Chondrocyte (in vitro differentiated cells): ENCODE results near the gene TRAK1. TPM values are rescaled to one million over a fixed set of nuclear protein-coding genes. Genes with fewer than 3 reads are reported as not detected.

ENCODE experiments used
- DNase-seq: peaks from one replicate; pipeline ENCODE4 v3.0.0; 2021; ENCODE audit warnings: mixed read lengths, low spot score
- H3K27ac Mint-ChIP-seq: one replicate; pipeline ENCODE4 v1.8.0; 2021; ENCODE audit warnings: mild to moderate bottlenecking, moderate library complexity, mixed read lengths; ENCODE audit not compliant: unreplicated experiment
- H3K27me3 Mint-ChIP-seq: 2 replicates; pipeline ENCODE4 v1.8.0; 2021; ENCODE audit warnings: low read depth, mixed read lengths
- H3K36me3 Mint-ChIP-seq: 2 replicates; pipeline ENCODE4 v1.8.0; 2021; ENCODE audit warnings: low read depth, mixed read lengths
- H3K4me1 Mint-ChIP-seq: 2 replicates; pipeline ENCODE4 v1.8.0; 2021; ENCODE audit warnings: low read depth, mild to moderate bottlenecking, mixed read lengths
- H3K4me3 Mint-ChIP-seq: one replicate; pipeline ENCODE4 v1.8.0; 2021; ENCODE audit warnings: mild to moderate bottlenecking, moderate library complexity, mixed read lengths; ENCODE audit not compliant: unreplicated experiment
- H3K9me3 Mint-ChIP-seq: 2 replicates; pipeline ENCODE4 v1.8.0; 2021; ENCODE audit warnings: low read depth, mixed read lengths
- CTCF ChIP-seq: fragments of 200-600 bp; sonication (generic); IDR thresholded peaks from 2 replicates; pipeline ENCODE4 v1.5.0; 2021; ENCODE audit warnings: antibody characterized with exemption, mild to moderate bottlenecking, moderate library complexity
- total RNA-seq: library from RNA; stranded (reverse); gene quantifications from 3 replicates; pipeline ENCODE4 v1.2.1, GENCODE V29; 2021

TRAK1 gene
- total RNA-seq, 1 donor from 2014 or later: 53.7 TPM

- no peak for TF ChIP-seq CTCF
- Mint-ChIP-seq H3K27ac (peak overlapping the region; percentile 96), H3K36me3 (no peaks in the 10 kb centered on the region), H3K27me3 (no peaks in the 10 kb centered on the region), H3K9me3 (no peaks in the 10 kb centered on the region), H3K4me1 (peaks cover 81% of the 10 kb centered on the region), H3K4me3 (no peak overlapping the region)
- DNase-seq: no peak
Observed at GRCh38 chr3:42070089-42070488, 21.1 kb upstream of the TRAK1 start.

- Mint-ChIP-seq H3K9me3 (no peaks in the 10 kb centered on the region), H3K4me3 (no peak overlapping the region), H3K27me3 (no peaks in the 10 kb centered on the region), H3K36me3 (no peaks in the 10 kb centered on the region), H3K4me1 (peaks cover 81% of the 10 kb centered on the region), H3K27ac (peak overlapping the region; percentile 96)
- no peak for DNase-seq
- no peak for TF ChIP-seq CTCF
Observed at GRCh38 chr3:42070524-42070923, 20.6 kb upstream of the TRAK1 start.

GRCh38 chr3:42071904-42072812, 19.0 kb upstream of the TRAK1 start:
- Mint-ChIP-seq H3K4me3 (peak overlapping the region; percentile 70), H3K36me3 (no peaks in the 10 kb centered on the region), H3K9me3 (no peaks in the 10 kb centered on the region), H3K27ac (peak overlapping the region; percentile 96), H3K4me1 (peaks cover 69% of the 10 kb centered on the region), H3K27me3 (no peaks in the 10 kb centered on the region)
- DNase-seq: no peak
- TF ChIP-seq CTCF: peak; percentile 49

- H3K36me3 Mint-ChIP-seq: peaks cover 2% of the 10 kb centered on the region
- H3K27ac Mint-ChIP-seq: peak overlapping the region; percentile 96
- no peaks in the 10 kb centered on the region for H3K27me3 Mint-ChIP-seq
- peaks cover 3% of the 10 kb centered on the region for H3K9me3 Mint-ChIP-seq
- no peak for DNase-seq
- no peak for TF ChIP-seq CTCF
- H3K4me1 Mint-ChIP-seq: peaks cover 66% of the 10 kb centered on the region
- H3K4me3 Mint-ChIP-seq: peak overlapping the region; percentile 70
Observed at GRCh38 chr3:42072831-42073301, 18.3 kb upstream of the TRAK1 start.

- Mint-ChIP-seq H3K4me3 (no peak overlapping the region), H3K9me3 (peaks cover 6% of the 10 kb centered on the region), H3K27ac (peak overlapping the region; percentile 63), H3K36me3 (peaks cover 5% of the 10 kb centered on the region), H3K27me3 (no peaks in the 10 kb centered on the region), H3K4me1 (peaks cover 72% of the 10 kb centered on the region)
- TF ChIP-seq CTCF: no peak
- no peak for DNase-seq
Observed at GRCh38 chr3:42077785-42078184, 13.4 kb upstream of the TRAK1 start.
